ENCODE results near the gene GRAMD1A. TPM values are rescaled to one million over a fixed set of nuclear protein-coding genes. Genes with fewer than 3 reads are reported as not detected.

The GRAMD1A gene
- total RNA-seq, 2 experiments from 2014 or later, result 185 to 227 TPM

- H3K36me3 Mint-ChIP-seq (ENCODE audit: low read depth), result no peaks in the 10 kb centered on the region
- POLR2A ChIA-PET, result no interaction called here
- CTCF ChIA-PET, result interaction anchor here (0.7 to 1.9 kb wide), 3 partner anchors 8 to 15 kb away, joined by 3 to 8 read pairs (median 7); no protein-coding TSS in a partner anchor
These were observed 59.1 kb downstream of the GRAMD1A start for GRCh38 chr19:35059006-35059798.

GRCh38 chr19:35059799-35060091 lies 59.6 kb downstream of the GRAMD1A start:
- intact Hi-C loops (cut with DNase I, micrococcal nuclease), result no loop called here
- Mint-ChIP-seq H3K27ac (no peak overlapping the region), H3K4me3 (no peak overlapping the region), H3K27me3 (peaks cover 2% of the 10 kb centered on the region), H3K36me3 (ENCODE audit: low read depth) (no peaks in the 10 kb centered on the region), H3K4me1 (peaks cover 9% of the 10 kb centered on the region), H3K9me3 (ENCODE audit: low read depth) (no peaks in the 10 kb centered on the region)
- DNase-seq (no peak), ATAC-seq (no peak)
- CTCF ChIA-PET, result no interaction called here
- POLR2A ChIA-PET, result no interaction called here

More at GRCh38 chr19:35059006-35059798, 59.1 kb downstream of the GRAMD1A start:
- DNase-seq (no peak), ATAC-seq (no peak)
- Mint-ChIP-seq H3K4me1 (peaks cover 8% of the 10 kb centered on the region), H3K27me3 (peaks cover 2% of the 10 kb centered on the region), H3K4me3 (no peak overlapping the region), H3K9me3 (ENCODE audit: low read depth) (no peaks in the 10 kb centered on the region), H3K27ac (no peak overlapping the region)
- intact Hi-C loops (cut with DNase I, micrococcal nuclease), result no loop called here

GRCh38 chr19:35060160-35060855 lies 60.2 kb downstream of the GRAMD1A start:
- Mint-ChIP-seq H3K36me3 (ENCODE audit: low read depth) (no peaks in the 10 kb centered on the region), H3K27me3 (peaks cover 2% of the 10 kb centered on the region), H3K4me1 (peaks cover 9% of the 10 kb centered on the region), H3K27ac (no peak overlapping the region), H3K9me3 (ENCODE audit: low read depth) (no peaks in the 10 kb centered on the region), H3K4me3 (no peak overlapping the region)
- intact Hi-C loops (cut with DNase I, micrococcal nuclease), result no loop called here
- ChIA-PET POLR2A (no interaction called here), CTCF (no interaction called here)
- no peak for ATAC-seq
- no peak for DNase-seq

GRCh38 chr19:35061583-35062373 lies 61.7 kb downstream of the GRAMD1A start:
- Mint-ChIP-seq H3K36me3 (ENCODE audit: low read depth) (no peaks in the 10 kb centered on the region), H3K4me1 (peaks cover 12% of the 10 kb centered on the region), H3K4me3 (no peak overlapping the region), H3K9me3 (ENCODE audit: low read depth) (peaks cover 2% of the 10 kb centered on the region), H3K27ac (no peak overlapping the region), H3K27me3 (no peaks in the 10 kb centered on the region)
- DNase-seq (no peak), ATAC-seq (no peak)
- ChIA-PET POLR2A (no interaction called here), CTCF (interaction anchor here (1.3 kb wide), 1 partner anchor 63 kb away, joined by 3 read pairs; no protein-coding TSS in a partner anchor)
- intact Hi-C loops (cut with DNase I, micrococcal nuclease), result no loop called here

GRCh38 chr19:35062942-35063341 lies 62.8 kb downstream of the GRAMD1A start:
- ATAC-seq (no peak), DNase-seq (no peak)
- H3K27me3 Mint-ChIP-seq, result no peaks in the 10 kb centered on the region
- intact Hi-C loops (cut with DNase I, micrococcal nuclease), result no loop called here
- H3K4me3 Mint-ChIP-seq, result no peak overlapping the region
- H3K4me1 Mint-ChIP-seq, result peaks cover 17% of the 10 kb centered on the region
- ChIA-PET CTCF (interaction anchor here (0.6 to 2.4 kb wide), 4 partner anchors 19 to 62 kb away, joined by 3 to 17 read pairs (median 3); no protein-coding TSS in a partner anchor), POLR2A (no interaction called here)
- H3K27ac Mint-ChIP-seq, result no peak overlapping the region
- peaks cover 2% of the 10 kb centered on the region for H3K9me3 Mint-ChIP-seq (ENCODE audit: low read depth)
- no peaks in the 10 kb centered on the region for H3K36me3 Mint-ChIP-seq (ENCODE audit: low read depth)

- peak overlapping the region; percentile 33 for H3K27ac Mint-ChIP-seq
- H3K27me3 Mint-ChIP-seq, result no peaks in the 10 kb centered on the region
- H3K4me1 Mint-ChIP-seq, result peaks cover 17% of the 10 kb centered on the region
- H3K4me3 Mint-ChIP-seq, result no peak overlapping the region
- ChIA-PET POLR2A (no interaction called here), CTCF (interaction anchor here (0.6 to 2.4 kb wide), 5 partner anchors 18 to 77 kb away, joined by 3 to 17 read pairs (median 3); no protein-coding TSS in a partner anchor)
- peaks cover 2% of the 10 kb centered on the region for H3K9me3 Mint-ChIP-seq (ENCODE audit: low read depth)
- intact Hi-C loops (cut with DNase I, micrococcal nuclease), result no loop called here
- ATAC-seq (peak; percentile 69), DNase-seq (peak; percentile 65)
- no peaks in the 10 kb centered on the region for H3K36me3 Mint-ChIP-seq (ENCODE audit: low read depth)
These were observed 64.1 kb downstream of the GRAMD1A start for GRCh38 chr19:35063940-35064818.

GRCh38 chr19:35065574-35065973 lies 65.5 kb downstream of the GRAMD1A start:
- intact Hi-C loops (cut with DNase I, micrococcal nuclease), result no loop called here
- Mint-ChIP-seq H3K4me1 (peaks cover 17% of the 10 kb centered on the region), H3K27ac (no peak overlapping the region), H3K4me3 (no peak overlapping the region), H3K9me3 (ENCODE audit: low read depth) (peaks cover 3% of the 10 kb centered on the region), H3K36me3 (ENCODE audit: low read depth) (no peaks in the 10 kb centered on the region), H3K27me3 (no peaks in the 10 kb centered on the region)
- DNase-seq (no peak), ATAC-seq (no peak)
- CTCF ChIA-PET, result interaction anchor here (2.2 kb wide), 1 partner anchor 21 kb away, joined by 8 read pairs; no protein-coding TSS in a partner anchor
- POLR2A ChIA-PET, result no interaction called here

- no peak overlapping the region for H3K27ac Mint-ChIP-seq
- no peaks in the 10 kb centered on the region for H3K36me3 Mint-ChIP-seq (ENCODE audit: low read depth)
- ChIA-PET CTCF (interaction anchor here (0.8 to 2.2 kb wide), 21 partner anchors 8 to 682 kb away, joined by 3 to 30 read pairs (median 5); partner anchors contain the start of genes FXYD5, FXYD7, LGI4 and LIN37), POLR2A (no interaction called here)
- H3K4me3 Mint-ChIP-seq, result no peak overlapping the region
- H3K9me3 Mint-ChIP-seq (ENCODE audit: low read depth), result peaks cover 4% of the 10 kb centered on the region
- DNase-seq, result no peak
- peaks cover 17% of the 10 kb centered on the region for H3K4me1 Mint-ChIP-seq
- H3K27me3 Mint-ChIP-seq, result no peaks in the 10 kb centered on the region
- intact Hi-C loops (cut with DNase I, micrococcal nuclease), result no loop called here
- no peak for ATAC-seq
These were observed 66.0 kb downstream of the GRAMD1A start for GRCh38 chr19:35066121-35066520.

GRCh38 chr19:35066691-35067563 lies 66.8 kb downstream of the GRAMD1A start:
- DNase-seq, result peak; percentile 96
- peak; percentile 89 for ATAC-seq
- Mint-ChIP-seq H3K4me3 (peak overlapping the region; percentile 39), H3K27ac (peak overlapping the region; percentile 62), H3K9me3 (ENCODE audit: low read depth) (peaks cover 4% of the 10 kb centered on the region), H3K4me1 (peaks cover 17% of the 10 kb centered on the region), H3K27me3 (no peaks in the 10 kb centered on the region), H3K36me3 (ENCODE audit: low read depth) (no peaks in the 10 kb centered on the region)
- CTCF ChIA-PET, result interaction anchor here (0.6 to 2.2 kb wide), 29 partner anchors 8 to 1376 kb away, joined by 3 to 30 read pairs (median 5); partner anchors contain the start of genes FXYD5, FXYD7, LGI4 and LIN37
- intact Hi-C loops (cut with DNase I, micrococcal nuclease), result loop anchor here (1.0 kb wide), 4 partner anchors 23 to 202 kb away; partner anchors contain the start of gene LGI4 (in 2 of the 2)
- POLR2A ChIA-PET, result interaction anchor here (0.8 kb wide), 1 partner anchor 20 kb away, joined by 3 read pairs; no protein-coding TSS in a partner anchor

Measured in activated CD4-positive, alpha-beta T cell treated with anti-CD3 and anti-CD28 coated beads for 36 hours (primary cell).